GM21515 (cell line): ENCODE results near the gene NFATC2.
"Not testable (repeated sequence)": the region's sequence is repeated elsewhere in the genome, so short reads cannot be mapped to it uniquely, and the experiment has no call there.

Experiments
- ATAC-seq: cut with Tn5 transposase; IDR thresholded peaks from one replicate; pipeline ENCODE4 v1.9.1; 2021; ENCODE audit not compliant: unreplicated experiment

Gene NFATC2

DNA sequence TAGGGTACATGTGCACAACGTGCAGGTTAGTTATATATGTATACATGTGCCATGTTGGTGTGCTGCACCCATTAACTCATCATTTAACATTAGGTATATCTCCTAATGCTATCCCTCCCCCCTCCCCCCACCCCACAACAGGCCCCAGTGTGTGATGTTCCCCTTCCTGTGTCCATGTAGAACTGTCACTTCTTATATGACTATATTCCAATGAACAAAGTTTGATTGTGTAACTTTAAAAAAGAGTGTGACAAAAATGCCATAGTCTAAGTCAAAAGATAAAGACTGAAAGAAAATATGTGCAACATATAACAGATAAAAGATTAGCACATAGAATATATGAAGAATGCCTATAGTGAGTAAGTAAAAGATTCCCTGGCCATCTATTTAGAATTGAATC is 66.4 kb downstream of the NFATC2 start:
- not testable (repeated sequence) for ATAC-seq

DNA sequence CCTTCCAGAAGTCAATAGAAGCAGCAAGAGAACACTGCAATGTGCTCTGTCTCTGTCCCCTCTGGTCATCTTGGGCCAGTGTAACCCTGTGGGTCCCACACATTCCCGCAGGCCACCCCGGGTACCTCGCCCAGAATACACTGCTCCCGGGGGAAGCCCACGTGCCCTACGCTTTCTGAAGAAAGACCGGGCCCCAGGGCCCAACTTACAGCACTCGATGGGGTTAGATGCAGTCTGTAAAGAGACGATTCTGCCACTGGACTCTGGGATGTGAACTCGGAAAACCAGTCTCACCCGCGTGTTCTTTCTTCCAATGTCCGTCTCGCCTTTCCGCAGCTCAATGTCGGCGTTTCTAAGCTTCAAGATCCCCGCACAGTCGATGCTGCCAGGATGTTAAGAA is 68.7 kb downstream of the NFATC2 start:
- ATAC-seq = no peak

DNA sequence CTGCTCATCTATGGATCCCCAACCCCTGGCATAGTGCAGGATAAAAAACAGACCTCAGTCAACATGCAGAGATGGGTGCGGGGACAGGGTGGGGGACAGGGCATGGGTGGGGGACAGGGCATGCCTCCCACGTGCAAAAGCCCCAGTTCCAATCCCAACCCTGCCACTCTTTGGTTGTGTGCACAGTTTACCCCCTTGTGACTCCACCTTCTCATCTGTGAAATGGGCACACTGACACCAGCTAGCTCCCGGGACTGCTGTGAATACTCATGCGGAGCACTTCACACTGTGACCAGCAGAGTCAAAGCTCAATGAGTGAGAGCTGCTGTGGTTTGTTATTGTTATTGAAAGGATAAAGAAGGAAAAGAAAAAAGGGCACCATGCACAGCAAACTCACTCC is 69.3 kb downstream of the NFATC2 start:
- no peak for ATAC-seq

DNA sequence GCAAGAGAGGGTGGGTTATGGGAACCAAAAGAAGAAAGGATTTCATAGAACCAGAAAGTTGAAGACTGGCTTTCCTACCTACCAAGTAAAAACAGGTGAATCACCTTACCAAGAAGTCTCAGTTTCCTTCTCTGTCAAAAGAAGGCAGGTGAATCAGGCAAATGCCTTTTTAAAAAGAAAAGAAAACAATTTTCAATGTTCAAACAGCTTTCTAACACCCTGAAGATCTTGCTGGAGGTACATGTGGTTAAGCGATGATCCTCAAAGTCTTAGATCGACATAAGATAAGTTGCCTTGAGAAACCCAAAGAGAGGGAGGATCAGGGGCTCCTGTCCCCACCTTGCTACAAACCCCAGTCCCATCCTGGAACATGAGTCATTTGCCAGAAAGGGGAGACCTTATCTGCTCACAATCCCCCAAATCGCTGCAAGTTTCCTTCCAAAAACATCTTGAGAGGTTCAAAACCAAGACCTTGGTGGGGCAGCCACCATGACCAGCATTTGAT is 71.6 kb downstream of the NFATC2 start:
- ATAC-seq = no peak

DNA sequence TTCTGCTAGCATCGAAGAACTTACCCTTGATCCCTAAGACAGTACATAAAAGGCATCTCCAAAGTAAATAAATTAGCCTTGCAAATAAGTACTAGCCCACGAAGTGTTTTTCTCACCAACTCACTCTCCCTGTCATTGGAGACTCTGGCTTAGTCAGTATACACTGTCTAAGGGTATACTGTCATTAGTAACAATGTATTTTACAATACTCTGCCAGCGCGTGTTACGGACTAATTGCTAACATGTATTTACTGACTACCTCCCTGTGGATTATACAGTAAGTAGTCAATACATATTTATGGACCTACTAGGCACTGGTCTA is 72.1 kb downstream of the NFATC2 start:
- no peak for ATAC-seq

DNA sequence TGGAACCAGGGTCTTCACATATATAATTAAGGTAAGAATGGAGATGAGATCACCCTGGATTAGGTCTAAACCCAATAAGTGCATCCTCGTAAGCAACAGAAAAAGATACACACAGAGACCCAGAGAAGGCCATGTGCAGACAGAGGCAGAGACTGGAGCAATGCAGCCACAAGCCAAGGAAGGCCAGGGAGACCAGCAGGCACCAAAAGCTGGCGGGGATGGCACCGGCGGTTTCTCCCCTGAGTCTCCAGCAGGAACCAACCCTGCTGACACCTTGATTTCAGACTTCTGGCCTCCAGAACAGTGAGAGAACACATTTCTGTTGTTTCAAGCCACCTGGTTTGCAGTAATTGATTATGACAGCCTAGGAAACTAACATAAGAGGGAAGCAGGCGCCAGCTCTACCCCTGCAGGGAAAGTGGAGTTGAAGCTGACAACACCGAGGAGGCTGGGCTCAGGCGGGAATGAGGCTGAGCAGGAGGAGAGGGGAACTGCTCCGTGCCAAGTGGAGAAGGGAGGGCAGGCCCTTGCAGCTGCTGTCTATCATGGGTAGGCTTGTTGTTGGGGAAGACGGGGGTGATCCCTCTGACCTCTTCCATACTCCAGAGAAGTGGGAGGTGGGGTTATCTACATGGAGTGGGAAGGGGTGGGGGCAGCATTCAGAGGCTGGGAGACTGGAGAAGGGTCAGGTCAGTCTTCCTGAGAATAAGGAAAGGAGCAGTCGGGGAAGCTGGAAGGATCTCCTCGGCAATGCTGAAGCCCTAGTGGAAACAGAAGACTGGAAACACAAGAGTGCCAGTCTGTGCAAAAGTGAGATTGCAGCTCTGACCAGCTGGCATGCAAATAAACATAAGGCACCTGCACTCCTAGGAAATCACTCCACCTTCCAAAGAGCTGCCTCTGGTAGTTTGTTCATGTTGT is 72.7 kb downstream of the NFATC2 start:
- no peak for ATAC-seq

DNA sequence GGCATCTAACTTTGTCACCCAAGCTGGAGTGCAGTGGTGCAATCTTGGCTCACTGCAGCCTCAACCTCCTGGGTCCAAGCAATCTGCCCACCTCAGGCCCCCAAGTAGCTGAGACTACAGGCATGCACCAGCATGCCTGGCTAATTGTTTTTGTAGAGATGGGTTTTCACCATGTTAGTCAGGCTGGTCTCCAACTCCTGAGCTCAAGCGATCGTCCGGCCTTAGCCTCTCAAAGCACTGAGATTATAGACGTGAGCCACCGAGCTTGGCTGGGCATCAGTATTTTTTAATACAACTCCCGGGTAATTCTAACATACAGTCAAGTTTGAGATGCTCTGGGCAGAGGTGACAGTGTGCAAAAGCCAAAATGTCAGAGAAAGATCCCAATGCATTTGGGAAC is 73.5 kb downstream of the NFATC2 start:
- no peak for ATAC-seq

DNA sequence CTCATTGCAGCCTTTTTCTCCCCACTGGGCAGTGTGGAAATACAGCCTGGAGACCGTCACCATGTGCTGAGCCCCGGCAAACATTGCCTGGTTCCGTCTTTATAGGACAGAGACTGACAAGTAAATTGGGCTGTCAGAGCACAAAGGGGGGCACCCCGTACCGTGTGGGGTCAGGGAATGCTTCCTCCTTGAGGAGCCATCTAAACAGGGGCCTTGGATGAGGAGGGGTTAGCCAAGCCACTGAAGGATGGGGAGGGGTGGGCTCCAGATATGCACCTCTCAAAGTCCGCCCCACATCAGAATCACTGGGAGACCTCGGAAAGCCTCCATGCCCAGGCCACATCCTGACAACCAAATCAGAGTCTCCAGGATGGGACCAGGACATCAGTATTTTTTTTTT is 73.9 kb downstream of the NFATC2 start:
- no peak for ATAC-seq

DNA sequence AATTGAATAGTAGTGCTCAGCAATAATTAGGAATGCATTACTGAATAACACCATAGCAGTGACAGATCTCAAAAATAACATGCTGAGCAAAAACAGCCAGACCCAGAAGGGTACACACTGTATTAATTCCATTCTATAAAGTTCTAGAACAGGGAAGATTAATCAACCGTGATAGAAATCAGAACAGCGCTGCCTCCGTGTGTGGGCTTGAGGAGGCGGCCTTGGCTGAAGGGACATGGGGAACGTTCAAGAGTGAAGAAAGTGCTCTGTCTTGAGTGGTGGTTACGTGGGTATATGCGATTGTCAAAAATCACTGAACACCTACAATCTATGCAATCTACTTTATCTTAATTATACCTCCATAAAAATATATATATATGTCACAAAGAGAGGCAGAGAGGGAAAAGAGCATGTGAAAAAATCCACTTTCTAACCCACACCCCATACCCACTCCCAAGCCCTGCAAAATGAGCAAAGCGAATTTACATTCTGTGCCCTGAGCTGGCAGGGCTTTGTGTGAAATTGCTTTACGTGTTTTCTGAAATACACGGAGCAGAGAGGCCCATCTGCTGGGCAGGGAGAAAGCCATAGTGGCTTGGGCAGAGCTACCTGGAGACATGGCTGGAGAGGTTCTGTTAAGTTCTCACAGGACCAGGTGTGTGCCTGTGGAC is 74.4 kb downstream of the NFATC2 start:
- ATAC-seq = no peak

DNA sequence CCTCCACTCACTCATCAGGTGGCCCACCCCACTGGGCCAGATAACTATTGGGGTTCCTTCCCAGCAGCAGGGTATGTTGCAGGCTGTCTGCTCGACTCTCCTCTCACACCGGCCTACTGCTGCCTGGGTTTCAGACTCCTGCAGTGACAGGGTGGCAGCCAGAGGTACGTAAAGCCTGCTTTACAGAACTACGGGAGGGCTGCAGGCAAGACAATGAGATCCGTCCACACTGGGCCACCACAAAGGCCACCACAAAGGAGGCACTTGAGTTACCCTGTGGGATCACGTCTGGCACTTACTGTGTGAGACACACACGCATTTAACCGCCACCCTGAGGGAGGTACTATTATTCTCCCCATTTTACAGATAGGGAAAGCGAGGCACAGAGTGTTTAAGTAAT is 78.5 kb downstream of the NFATC2 start:
- no peak for ATAC-seq

DNA sequence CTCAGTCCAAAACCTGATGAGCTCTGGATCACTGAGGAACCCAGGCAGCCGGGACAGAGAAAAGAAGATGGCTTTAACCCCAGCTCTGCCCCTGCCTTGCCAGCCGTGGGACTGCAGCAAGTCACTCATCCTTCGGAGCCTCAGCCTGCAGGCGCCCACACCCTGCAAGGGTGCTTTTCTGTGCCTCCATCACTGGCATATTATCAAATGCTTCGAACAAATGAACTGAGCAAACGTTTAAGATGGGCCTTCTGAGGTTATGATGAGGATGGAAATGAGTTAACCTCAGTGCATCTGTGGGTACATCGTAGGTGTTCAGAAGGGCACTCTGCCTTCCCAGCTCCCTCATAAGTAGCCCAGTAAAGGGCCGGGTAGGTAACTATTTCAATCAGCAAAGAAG is 79.0 kb downstream of the NFATC2 start:
- no peak for ATAC-seq

DNA sequence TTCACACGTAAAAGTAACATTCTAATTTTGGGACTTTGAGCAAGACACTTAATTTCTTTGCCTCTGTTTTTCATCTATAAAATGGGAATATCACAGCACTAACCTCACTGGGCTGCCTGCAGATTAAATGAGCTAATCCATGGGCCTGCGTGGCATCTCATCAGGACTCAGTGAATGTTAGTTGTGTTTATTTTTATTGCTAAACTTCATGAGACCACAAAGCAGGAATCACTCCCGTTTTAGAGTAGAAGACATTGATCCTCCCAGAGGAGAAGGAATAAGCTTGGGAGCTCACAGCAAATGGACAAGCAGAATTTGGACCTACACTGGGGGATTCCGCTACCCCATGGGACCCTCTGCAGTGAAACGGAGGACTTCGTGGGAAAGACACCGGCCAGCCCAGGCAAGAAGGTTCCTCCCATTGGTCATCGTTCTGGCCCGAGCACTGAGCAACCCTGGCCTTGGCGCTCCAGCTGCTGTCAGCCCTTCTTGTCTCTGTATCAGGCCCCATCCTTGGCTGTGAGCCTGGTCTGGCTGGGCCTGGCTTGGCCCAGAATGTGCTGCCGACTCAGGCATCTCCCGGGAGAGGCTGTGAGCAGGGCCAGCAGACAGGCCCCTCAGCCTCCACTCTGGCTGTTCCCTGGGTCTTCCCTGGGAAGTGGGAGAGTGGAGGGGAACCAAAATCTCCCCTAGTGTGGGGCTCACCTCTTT is 79.8 kb downstream of the NFATC2 start:
- ATAC-seq = no peak

DNA sequence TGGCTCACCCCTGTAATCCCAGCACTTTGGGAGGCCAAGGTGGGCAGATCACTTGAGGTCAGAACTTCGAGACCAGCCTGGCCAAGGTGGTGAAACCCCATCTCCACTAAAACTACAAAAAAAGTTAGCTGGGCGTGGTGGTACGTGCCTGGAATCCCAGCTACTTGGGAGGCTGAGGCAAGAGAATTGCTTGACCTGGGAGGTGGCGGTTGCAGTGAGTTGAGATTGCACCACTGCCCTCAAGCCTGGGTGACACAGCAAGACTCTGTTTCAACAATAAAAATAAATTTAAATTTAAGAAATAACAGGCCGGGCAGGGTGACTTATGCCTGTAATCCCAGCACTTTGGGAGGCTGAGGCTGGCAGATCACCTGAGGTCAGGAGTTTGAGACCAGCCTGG is 80.7 kb downstream of the NFATC2 start:
- ATAC-seq = not testable (repeated sequence)

DNA sequence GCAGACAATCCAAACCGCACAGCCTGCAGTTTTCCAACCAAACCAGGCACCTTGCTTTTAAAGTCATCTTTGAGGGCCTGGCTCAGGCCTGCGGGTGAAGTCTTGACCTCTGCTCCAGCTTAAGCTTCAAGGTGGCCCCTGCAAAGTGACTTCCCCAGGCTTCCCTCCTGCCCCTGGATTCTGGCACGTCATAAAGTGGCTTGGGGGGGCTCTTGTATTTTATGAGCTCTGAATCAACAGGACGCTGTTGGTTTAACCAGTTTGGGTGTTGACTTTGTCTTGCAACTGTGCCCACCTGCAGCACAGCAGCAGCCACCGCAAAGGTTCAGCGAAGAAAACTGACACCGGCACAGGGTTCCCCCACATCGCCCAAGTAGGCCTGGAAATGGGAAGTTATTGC is 81.2 kb downstream of the NFATC2 start:
- ATAC-seq = peak; percentile 19

DNA sequence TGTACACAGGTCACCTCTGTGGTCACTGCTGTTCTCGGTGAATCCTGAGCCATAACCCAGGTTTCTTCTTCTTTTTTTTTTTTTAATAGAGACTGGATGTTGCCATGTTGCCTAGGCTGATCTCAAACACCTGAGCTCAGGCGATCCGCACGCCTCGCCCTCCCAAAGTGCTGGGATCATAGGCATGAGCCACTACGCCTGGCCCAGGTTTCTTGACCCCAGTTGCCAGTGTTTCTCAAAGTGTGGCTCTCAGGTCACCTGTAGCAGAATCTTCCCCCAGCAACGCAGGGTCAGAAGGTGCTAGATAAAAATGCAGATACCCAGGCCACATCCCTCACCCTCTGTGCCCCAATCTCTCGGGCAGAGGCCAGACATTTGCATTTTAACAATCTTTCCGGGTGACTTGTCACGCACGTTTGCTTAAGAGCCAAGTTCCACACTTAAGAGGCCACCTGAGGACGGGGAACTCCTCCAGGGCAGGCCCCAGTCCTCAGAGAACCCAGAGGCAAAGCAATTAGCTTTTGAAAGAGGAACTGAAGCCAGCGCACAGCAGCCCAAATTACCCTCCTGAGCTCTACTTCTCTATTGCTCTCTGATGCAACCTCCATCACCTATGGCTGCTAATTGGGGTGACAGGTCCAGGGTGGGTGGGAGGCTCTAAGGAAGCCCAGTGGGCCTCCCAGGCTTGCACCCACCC is 81.8 kb downstream of the NFATC2 start:
- peak; percentile 96 for ATAC-seq

DNA sequence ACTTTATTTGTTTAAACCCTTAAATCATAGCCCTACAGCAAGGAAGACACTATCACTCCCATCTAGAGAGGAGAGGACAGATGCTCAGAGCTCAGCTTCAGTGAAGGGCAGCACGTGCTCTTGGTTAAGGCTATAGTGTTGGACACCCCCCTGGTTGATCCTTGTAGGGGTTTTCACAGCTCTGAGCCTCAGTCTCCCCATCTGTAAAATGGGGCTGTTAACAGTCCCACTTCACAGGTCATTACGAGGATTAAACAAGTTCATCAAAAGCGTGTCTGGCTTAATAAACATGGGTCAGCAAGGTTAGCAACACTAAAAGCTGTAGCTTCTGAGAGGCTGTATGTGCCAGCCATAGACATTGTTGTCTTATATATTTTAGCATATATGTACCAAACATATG is 82.4 kb downstream of the NFATC2 start:
- no peak for ATAC-seq

DNA sequence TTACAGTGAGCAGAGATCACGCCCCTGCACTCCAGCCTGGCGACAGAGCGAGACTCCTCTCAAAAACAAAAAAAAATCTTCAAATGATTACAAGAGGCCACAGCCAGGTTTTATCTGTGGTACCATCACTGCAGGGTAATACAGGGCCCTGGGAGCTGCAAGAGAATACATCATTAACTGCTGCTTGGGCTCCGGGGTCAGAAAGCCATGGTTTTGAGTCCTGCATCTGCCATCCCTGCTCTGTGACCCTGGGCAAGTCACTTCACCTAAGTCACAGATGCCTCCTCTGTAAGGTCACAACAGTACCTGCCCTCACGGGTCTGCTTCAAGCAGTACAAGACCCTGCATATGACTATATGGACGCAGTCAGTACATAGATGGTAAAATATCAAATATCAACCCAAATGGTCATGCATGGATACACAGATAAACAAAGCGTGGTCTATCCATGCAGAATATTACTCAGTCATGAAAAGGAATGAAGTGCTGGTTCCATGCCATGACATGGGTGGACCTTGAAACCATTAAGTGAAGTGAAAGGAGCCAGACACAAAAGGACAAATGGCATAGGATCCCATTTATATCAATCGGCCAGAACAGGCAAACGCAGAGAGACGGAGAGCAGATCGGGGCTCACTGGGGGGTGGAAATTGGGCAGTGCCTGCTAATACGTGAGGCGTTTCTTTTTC is 83.6 kb downstream of the NFATC2 start:
- ATAC-seq = no peak

DNA sequence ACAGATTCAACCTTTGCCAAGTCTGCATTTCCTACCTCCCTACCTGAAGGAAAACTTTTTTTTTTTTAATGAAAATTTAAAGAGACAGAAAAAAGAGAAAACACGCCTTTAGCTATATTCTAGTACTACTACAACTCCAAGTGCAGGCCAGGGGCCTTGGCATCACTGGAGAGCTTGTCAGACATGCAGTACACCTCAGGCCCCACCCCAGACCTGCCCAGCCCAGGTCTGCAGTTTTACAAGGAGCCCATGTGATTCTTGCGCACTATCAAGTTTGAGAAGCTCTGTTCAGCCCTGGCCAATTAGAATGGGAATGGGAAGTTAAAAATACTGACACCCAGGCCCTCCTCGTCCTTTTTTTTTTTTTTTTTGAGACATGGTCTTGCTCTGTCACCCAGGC is 85.0 kb downstream of the NFATC2 start:
- no peak for ATAC-seq

DNA sequence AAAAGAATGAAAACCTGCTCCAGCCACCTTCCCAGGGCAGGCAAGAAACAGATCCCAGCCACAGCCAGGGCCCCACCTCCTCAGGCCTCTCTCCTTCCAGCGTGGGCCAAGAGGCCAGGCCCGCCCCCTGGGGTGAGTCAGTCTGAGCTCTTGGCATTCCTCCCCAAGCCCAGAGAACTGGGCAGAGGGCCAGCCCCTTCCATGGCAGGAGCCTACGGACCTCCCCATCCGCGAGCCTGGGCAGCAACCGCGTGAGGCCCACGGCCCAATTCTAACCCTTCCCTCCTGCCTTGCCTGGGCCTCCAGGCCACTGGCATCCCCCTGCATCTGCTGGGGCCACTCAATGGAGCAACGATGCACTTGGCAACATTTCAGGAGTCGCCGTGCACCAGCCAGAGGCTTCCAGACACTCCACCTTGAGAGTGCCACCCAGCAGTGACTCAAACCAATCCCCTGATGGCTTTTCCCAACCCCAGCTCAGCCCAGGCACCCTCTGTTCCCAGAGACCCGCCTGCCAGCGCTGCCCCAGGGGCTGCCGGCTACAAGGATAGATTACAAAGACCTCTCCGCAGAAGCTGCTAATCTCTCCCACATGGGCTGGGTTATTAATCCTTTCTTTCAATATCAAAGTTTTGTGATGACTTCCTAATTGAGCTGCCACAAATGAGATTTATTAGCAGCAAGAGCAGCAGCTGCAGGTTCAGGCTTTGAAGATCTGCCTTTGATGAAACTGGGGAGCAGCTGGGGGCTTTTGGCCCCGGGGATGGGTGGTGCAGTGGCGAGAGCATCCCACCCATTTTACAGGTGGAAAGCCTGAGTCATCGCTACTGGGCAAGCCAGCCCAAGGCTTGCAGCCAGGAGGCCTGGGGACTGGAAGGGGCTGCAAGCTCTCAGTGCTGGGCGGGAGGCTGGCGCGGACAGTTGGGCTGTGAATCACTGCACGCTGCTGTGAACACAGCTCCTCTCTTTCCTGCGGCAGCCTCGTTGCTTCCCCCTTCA is 85.7 kb downstream of the NFATC2 start:
- no peak for ATAC-seq
